HCT116 (cell line): ENCODE measurements around the gene DPH6.

ENCODE experiments used
- CBX3 ChIP-seq: IDR thresholded peaks from 2 replicates; pipeline ENCODE4 v1.6.1; 2012; ENCODE audit warnings: low read depth
- CEBPB ChIP-seq: IDR thresholded peaks from 2 replicates; pipeline ENCODE4 v1.6.1; 2012; ENCODE audit warnings: low read depth
- FOSL1 ChIP-seq: IDR thresholded peaks from 2 replicates; pipeline ENCODE4 v1.6.1; 2012; ENCODE audit warnings: low read depth
- JUND ChIP-seq: IDR thresholded peaks from 2 replicates; pipeline ENCODE4 v1.6.1; 2012
- POLR2A ChIP-seq: IDR thresholded peaks from 2 replicates; pipeline ENCODE4 v1.7.0; 2011; ENCODE audit warnings: borderline replicate concordance; ENCODE audit not compliant: insufficient read depth, insufficient read length; ENCODE audit errors: extremely low read depth
- POLR2AphosphoS5 ChIP-seq: IDR thresholded peaks from 2 replicates; pipeline ENCODE4 v1.6.1; 2011; ENCODE audit warnings: mild to moderate bottlenecking, low read depth, low read length, moderate library complexity
- SIN3A ChIP-seq: IDR thresholded peaks from 2 replicates; pipeline ENCODE4 v1.6.1; 2012; ENCODE audit warnings: low read depth
- ZNF274 ChIP-seq: fragments of 200-500 bp; sonication (Bioruptor generic); IDR thresholded peaks from 2 replicates; pipeline ENCODE4 v1.6.1; 2014; ENCODE audit warnings: mild to moderate bottlenecking, low read depth, low read length, inconsistent platforms
- TF ChIP-seq, protein P1 (sequence below), 3 experiments: fragments of 200-600 bp in 1 of 3; sonication (generic) in 1 of 3; IDR thresholded peaks in 2 of 3; conservative IDR thresholded peaks in 1 of 3; 2 replicates each; pipeline ENCODE4 v1.5.1; 2012 to 2017; ENCODE audit warnings: low read depth in 2 of 3, low read length in 2 of 3, antibody characterized with exemption in 1 of 3, borderline replicate concordance in 1 of 3, control low read depth in 1 of 3, mild to moderate bottlenecking in 1 of 3, mixed read lengths in 1 of 3, mixed run types in 1 of 3, moderate library complexity in 1 of 3; ENCODE audit not compliant: insufficient read depth in 1 of 3
- TF ChIP-seq, protein P2 (sequence below): IDR thresholded peaks from 2 replicates; pipeline ENCODE4 v1.6.1; 2012

DNA sequence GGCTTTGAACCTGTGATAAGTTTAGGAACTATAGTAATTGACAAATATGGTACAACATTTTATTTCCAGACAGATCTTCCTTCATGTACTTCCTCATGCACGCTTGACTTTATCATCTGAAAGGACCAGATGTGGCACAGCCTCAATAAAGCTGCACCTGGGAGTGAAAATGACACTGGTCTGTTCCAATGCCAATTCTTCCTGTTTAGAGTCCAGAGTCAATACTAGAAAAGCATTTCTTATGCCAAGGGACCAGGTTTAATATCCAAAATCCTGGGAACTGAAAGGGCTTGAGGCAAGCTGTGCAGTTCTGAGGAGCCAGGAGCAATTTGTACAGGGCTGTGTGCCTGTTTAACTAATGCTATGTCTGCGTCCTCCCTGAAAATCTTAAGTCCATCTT lies 15.3 kb downstream of the DPH6 start:
- TF ChIP-seq, protein P1, sequence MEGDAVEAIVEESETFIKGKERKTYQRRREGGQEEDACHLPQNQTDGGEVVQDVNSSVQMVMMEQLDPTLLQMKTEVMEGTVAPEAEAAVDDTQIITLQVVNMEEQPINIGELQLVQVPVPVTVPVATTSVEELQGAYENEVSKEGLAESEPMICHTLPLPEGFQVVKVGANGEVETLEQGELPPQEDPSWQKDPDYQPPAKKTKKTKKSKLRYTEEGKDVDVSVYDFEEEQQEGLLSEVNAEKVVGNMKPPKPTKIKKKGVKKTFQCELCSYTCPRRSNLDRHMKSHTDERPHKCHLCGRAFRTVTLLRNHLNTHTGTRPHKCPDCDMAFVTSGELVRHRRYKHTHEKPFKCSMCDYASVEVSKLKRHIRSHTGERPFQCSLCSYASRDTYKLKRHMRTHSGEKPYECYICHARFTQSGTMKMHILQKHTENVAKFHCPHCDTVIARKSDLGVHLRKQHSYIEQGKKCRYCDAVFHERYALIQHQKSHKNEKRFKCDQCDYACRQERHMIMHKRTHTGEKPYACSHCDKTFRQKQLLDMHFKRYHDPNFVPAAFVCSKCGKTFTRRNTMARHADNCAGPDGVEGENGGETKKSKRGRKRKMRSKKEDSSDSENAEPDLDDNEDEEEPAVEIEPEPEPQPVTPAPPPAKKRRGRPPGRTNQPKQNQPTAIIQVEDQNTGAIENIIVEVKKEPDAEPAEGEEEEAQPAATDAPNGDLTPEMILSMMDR (IDR thresholded peaks at IDR 0.05 in 2 of 3, conservative IDR thresholded peaks at IDR 0.05 in 1 of 3; ENCODE audit: borderline replicate concordance in 1 of 3, insufficient read depth in 1 of 3, low read depth in 2 of 3, low read length in 2 of 3): no peak
- TF ChIP-seq, protein P2, sequence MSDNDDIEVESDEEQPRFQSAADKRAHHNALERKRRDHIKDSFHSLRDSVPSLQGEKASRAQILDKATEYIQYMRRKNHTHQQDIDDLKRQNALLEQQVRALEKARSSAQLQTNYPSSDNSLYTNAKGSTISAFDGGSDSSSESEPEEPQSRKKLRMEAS: no peak
- no peak for TF ChIP-seq POLR2A
- TF ChIP-seq JUND: no peak
- no peak for TF ChIP-seq CEBPB
- TF ChIP-seq POLR2AphosphoS5: no peak
- no peak for TF ChIP-seq CBX3
- no peak for TF ChIP-seq ZNF274
- no peak for TF ChIP-seq FOSL1
- no peak for TF ChIP-seq SIN3A
